ENCODE measurements around the gene MEI1.

Gene MEI1

GRCh38 chr22:41799486-41800347 lies 100.4 kb downstream of the MEI1 start:
- DNase-seq: peak in 1 of 2 experiments; percentile 13

- DNase-seq: peak; percentile 57 to 87
Observed at GRCh38 chr22:41800348-41801146, 101.2 kb downstream of the MEI1 start, which contains the start of gene CCDC134. TSS of gene CCDC134 (plus strand) at chr22:41800679. CDS start at chr22:41808891, 8,212 bp downstream.

GRCh38 chr22:41801147-41801819 lies 102.0 kb downstream of the MEI1 start:
- no peak for DNase-seq

- DNase-seq: no peak
Observed at GRCh38 chr22:41801886-41802285, 102.6 kb downstream of the MEI1 start.

GRCh38 chr22:41805639-41806038 lies 106.3 kb downstream of the MEI1 start:
- DNase-seq: no peak

- no peak for DNase-seq
Observed at GRCh38 chr22:41808400-41808799, 109.1 kb downstream of the MEI1 start.

GRCh38 chr22:41810022-41810421 lies 110.7 kb downstream of the MEI1 start:
- DNase-seq: no peak

GRCh38 chr22:41812805-41813545 lies 113.7 kb downstream of the MEI1 start:
- DNase-seq: no peak

- DNase-seq: no peak
Observed at GRCh38 chr22:41813726-41814410, 114.6 kb downstream of the MEI1 start.

GRCh38 chr22:41815716-41816115 lies 116.4 kb downstream of the MEI1 start:
- no peak for DNase-seq

- DNase-seq: no peak
Observed at GRCh38 chr22:41816241-41816640, 116.9 kb downstream of the MEI1 start.

GRCh38 chr22:41816871-41817270 lies 117.6 kb downstream of the MEI1 start:
- no peak for DNase-seq

GRCh38 chr22:41818011-41818410 lies 118.7 kb downstream of the MEI1 start:
- DNase-seq: no peak

GRCh38 chr22:41818596-41818995 lies 119.3 kb downstream of the MEI1 start:
- DNase-seq: no peak

- no peak for DNase-seq
Observed at GRCh38 chr22:41819257-41819656, 120.0 kb downstream of the MEI1 start.

- no peak for DNase-seq
Observed at GRCh38 chr22:41820447-41820846, 121.1 kb downstream of the MEI1 start.

GRCh38 chr22:41821471-41822316 lies 122.4 kb downstream of the MEI1 start:
- DNase-seq: no peak

GRCh38 chr22:41822317-41823057 lies 123.2 kb downstream of the MEI1 start:
- peak in 1 of 2 experiments; percentile 47 for DNase-seq

- DNase-seq: no peak
Observed at GRCh38 chr22:41823797-41824196, 124.5 kb downstream of the MEI1 start.

GRCh38 chr22:41825376-41825775 lies 126.1 kb downstream of the MEI1 start:
- no peak for DNase-seq
